Natural killer cell (primary cell): ENCODE data around the gene SCFD2. TPM values are rescaled to one million over a fixed set of nuclear protein-coding genes. Genes with fewer than 3 reads are reported as not detected.

Experiments
- ATAC-seq, 3 donors: fragments of 150-1000 bp in 2 of 3; fragments of 200-7000 bp in 1 of 3; cut with Tn5 transposase; 1 replicate in 1 of 3; 2 replicates in 2 of 3; pipeline ENCODE4 v1.10.0; 2021; ENCODE audit warnings: mild to moderate bottlenecking in 2 of 3, moderate library complexity in 2 of 3
- DNase-seq, 2 donors: peaks; one replicate each; pipeline versions ENCODE4 v3.0.0 to v3.0.0-alpha.2; 2013 to 2021; ENCODE audit warnings: mixed read lengths in 1 of 2
- H3K27ac ChIP-seq: one replicate; pipeline ENCODE4 v1.5.1; 2013; ENCODE audit warnings: mild to moderate bottlenecking, low read length
- H3K27me3 ChIP-seq: one replicate; pipeline ENCODE4 v1.6.1; 2013; ENCODE audit warnings: low read length; ENCODE audit not compliant: control insufficient read depth, insufficient read depth
- H3K36me3 ChIP-seq: one replicate; pipeline ENCODE4 v1.6.1; 2013; ENCODE audit warnings: low read length; ENCODE audit not compliant: control insufficient read depth, insufficient read depth
- H3K4me1 ChIP-seq: one replicate; pipeline ENCODE4 v1.6.1; 2013; ENCODE audit warnings: low read length; ENCODE audit not compliant: control insufficient read depth, insufficient read depth
- H3K4me3 ChIP-seq: one replicate; pipeline ENCODE4 v1.5.1; 2013; ENCODE audit warnings: low read length
- H3K9me3 ChIP-seq: one replicate; pipeline ENCODE4 v1.6.1; 2013; ENCODE audit warnings: low read length; ENCODE audit not compliant: control insufficient read depth, insufficient read depth
- H3K27ac Mint-ChIP-seq, 2 donors: one replicate each; pipeline ENCODE4 v1.8.0; 2022; ENCODE audit warnings: mild to moderate bottlenecking in 2 of 2, mixed read lengths in 2 of 2, moderate library complexity in 1 of 2
- H3K27me3 Mint-ChIP-seq, 2 donors: one replicate each; pipeline ENCODE4 v1.8.0; 2022; ENCODE audit warnings: low read depth in 2 of 2, mixed read lengths in 2 of 2
- H3K36me3 Mint-ChIP-seq: one replicate; pipeline ENCODE4 v1.8.0; 2022; ENCODE audit warnings: mixed read lengths
- H3K4me1 Mint-ChIP-seq, 2 donors: one replicate each; pipeline ENCODE4 v1.8.0; 2022; ENCODE audit warnings: mixed read lengths in 2 of 2
- H3K4me3 Mint-ChIP-seq: one replicate; pipeline ENCODE4 v1.8.0; 2022; ENCODE audit warnings: mild to moderate bottlenecking, moderate library complexity, mixed read lengths
- H3K9me3 Mint-ChIP-seq, 2 donors: one replicate each; pipeline ENCODE4 v1.8.0; 2022; ENCODE audit warnings: mixed read lengths in 2 of 2
- WGBS: methylation state at CpG from one replicate; pipeline ENCODE4 v1.1.7; 2013; ENCODE audit warnings: missing lambda C conversion rate; ENCODE audit not compliant: insufficient coverage; 5-methylcytosine and 5-hydroxymethylcytosine counted together
- intact Hi-C: fragments of 100-400 bp; cut with micrococcal nuclease; formaldehyde crosslinking; loops from one replicate; pipeline ENCODE4 v1.14.2; 2022
- total RNA-seq, 4 donors: library from RNA; stranded (reverse); fragments of 120-200 nt in 1 of 4; gene quantifications; one replicate each; pipeline versions ENCODE4 v1.2.3 to v1.2.4, GENCODE V29; 2013 to 2022
- TF ChIP-seq, protein P1 (sequence below): fragments of 200-600 bp; IDR thresholded peaks from one replicate; pipeline ENCODE4 v1.8.0; 2022; ENCODE audit warnings: antibody characterized with exemption

The SCFD2 gene
- total RNA-seq, 3 donors from 2014 or later (not counting 1 experiment from before 2014, with no cell fraction given): 26.4 to 29.4 (median 28.9) TPM

DNA sequence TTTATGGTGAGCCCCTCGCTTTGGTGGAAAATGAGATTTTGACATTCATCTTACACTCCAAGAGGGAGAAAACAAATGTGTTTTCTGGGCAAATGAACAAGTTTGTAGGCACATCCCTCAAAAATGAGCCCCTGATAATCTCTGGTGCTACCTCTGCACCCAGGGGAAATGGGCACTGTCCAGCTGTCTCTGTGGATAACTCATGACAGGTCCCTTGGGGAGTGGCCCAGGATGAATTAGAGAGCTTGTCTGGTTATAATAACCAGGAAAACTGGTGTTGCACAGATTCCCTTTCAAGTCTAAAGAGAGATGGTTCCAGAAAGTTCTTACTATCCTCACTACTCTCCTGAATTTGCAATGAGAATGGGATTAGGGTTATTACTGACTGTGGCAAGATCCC, 496.2 kb downstream of the SCFD2 start:
- H3K27ac ChIP-seq: no peak overlapping the region
- peaks cover 0 to 6% of the 10 kb centered on the region in 2 donors for H3K27me3 Mint-ChIP-seq
- H3K36me3 Mint-ChIP-seq: peaks cover 8% of the 10 kb centered on the region
- ATAC-seq (no peak), DNase-seq (no peak)
- H3K4me1 Mint-ChIP-seq: no peaks in the 10 kb centered on the region
- no peaks in the 10 kb centered on the region for H3K9me3 Mint-ChIP-seq
- intact Hi-C loops: no loop called here
- no peaks in the 10 kb centered on the region for H3K27me3 ChIP-seq
- no peak overlapping the region for H3K4me3 Mint-ChIP-seq
- H3K27ac Mint-ChIP-seq: no peak overlapping the region
- H3K9me3 ChIP-seq: no peaks in the 10 kb centered on the region
- no peaks in the 10 kb centered on the region for H3K4me1 ChIP-seq
- 86% methylated on average over 1 of the region's 1 CpG for WGBS
- TF ChIP-seq, protein P1, sequence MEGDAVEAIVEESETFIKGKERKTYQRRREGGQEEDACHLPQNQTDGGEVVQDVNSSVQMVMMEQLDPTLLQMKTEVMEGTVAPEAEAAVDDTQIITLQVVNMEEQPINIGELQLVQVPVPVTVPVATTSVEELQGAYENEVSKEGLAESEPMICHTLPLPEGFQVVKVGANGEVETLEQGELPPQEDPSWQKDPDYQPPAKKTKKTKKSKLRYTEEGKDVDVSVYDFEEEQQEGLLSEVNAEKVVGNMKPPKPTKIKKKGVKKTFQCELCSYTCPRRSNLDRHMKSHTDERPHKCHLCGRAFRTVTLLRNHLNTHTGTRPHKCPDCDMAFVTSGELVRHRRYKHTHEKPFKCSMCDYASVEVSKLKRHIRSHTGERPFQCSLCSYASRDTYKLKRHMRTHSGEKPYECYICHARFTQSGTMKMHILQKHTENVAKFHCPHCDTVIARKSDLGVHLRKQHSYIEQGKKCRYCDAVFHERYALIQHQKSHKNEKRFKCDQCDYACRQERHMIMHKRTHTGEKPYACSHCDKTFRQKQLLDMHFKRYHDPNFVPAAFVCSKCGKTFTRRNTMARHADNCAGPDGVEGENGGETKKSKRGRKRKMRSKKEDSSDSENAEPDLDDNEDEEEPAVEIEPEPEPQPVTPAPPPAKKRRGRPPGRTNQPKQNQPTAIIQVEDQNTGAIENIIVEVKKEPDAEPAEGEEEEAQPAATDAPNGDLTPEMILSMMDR: no peak
- H3K36me3 ChIP-seq: no peaks in the 10 kb centered on the region
- no peak overlapping the region for H3K4me3 ChIP-seq

DNA sequence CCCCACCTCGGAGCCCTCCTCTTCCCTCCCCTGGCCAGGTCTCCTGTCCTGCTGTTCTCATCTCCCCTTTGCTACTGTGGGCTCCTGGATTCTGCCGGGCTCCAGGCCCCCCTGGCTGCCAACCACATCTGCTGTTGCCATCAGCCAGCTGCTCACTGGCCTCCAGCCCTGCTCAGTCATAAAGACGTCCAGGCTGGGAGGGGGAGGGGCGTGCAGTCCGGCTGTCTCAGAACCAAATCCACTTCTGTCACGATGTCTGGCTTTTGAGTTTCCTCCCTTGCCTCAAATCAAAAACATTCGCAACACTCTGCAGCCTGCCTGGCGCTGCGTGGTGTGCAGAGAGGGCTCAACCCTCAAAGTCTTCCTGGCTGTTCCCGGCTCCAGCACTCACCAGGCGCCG, 496.7 kb downstream of the SCFD2 start:
- TF ChIP-seq, protein P1: no peak
- H3K9me3 Mint-ChIP-seq: no peaks in the 10 kb centered on the region
- ATAC-seq (no peak), DNase-seq (no peak)
- intact Hi-C loops: no loop called here
- H3K36me3 Mint-ChIP-seq: peaks cover 8% of the 10 kb centered on the region
- 90% methylated on average over 12 of the region's 12 CpGs for WGBS
- Histone ChIP-seq H3K9me3 (no peaks in the 10 kb centered on the region), H3K4me1 (no peaks in the 10 kb centered on the region), H3K36me3 (no peaks in the 10 kb centered on the region), H3K4me3 (no peak overlapping the region), H3K27ac (no peak overlapping the region), H3K27me3 (no peaks in the 10 kb centered on the region)
- H3K27ac Mint-ChIP-seq: no peak overlapping the region
- no peak overlapping the region for H3K4me3 Mint-ChIP-seq
- peaks cover 0 to 7% of the 10 kb centered on the region in 2 donors for H3K27me3 Mint-ChIP-seq
- H3K4me1 Mint-ChIP-seq: no peaks in the 10 kb centered on the region

- intact Hi-C loops: no loop called here
- Mint-ChIP-seq H3K27ac (no peak overlapping the region), H3K27me3 (peaks cover 6 to 16% of the 10 kb centered on the region in 2 donors), H3K4me1 (no peaks in the 10 kb centered on the region), H3K4me3 (no peak overlapping the region), H3K36me3 (peaks cover 8% of the 10 kb centered on the region), H3K9me3 (no peaks in the 10 kb centered on the region)
- peaks cover 2% of the 10 kb centered on the region for H3K27me3 ChIP-seq
- no peak overlapping the region for H3K4me3 ChIP-seq
- ATAC-seq: no peak
- no peaks in the 10 kb centered on the region for H3K9me3 ChIP-seq
- no peaks in the 10 kb centered on the region for H3K36me3 ChIP-seq
- no peak overlapping the region for H3K27ac ChIP-seq
- no peak for DNase-seq
- WGBS: 88% methylated on average over 6 of the region's 8 CpGs
- TF ChIP-seq, protein P1: no peak
- no peaks in the 10 kb centered on the region for H3K4me1 ChIP-seq
Observed at GRCh38 chr4:52868133-52868532, 497.7 kb downstream of the SCFD2 start.

DNA sequence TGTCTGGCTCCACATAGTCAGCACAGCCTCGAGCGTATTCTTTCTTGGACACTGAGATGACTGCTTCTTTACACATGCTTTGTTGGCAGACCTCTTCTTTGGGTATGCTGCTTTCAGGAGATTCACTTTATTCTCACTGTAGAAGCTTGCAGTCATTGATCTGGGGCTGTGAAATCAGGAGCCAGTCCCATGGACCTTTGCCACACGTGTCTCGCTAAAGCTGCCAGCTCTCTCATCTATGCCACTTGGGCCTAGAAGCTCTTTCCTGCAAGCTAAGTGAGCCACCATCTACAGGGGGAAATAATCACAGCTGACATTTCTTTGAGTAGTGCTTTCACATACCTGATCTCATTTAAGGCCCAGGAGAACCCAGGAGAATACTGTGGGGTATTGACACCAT, 498.7 kb downstream of the SCFD2 start:
- Histone ChIP-seq H3K9me3 (no peaks in the 10 kb centered on the region), H3K27me3 (peaks cover 8% of the 10 kb centered on the region), H3K27ac (no peak overlapping the region), H3K4me3 (no peak overlapping the region), H3K4me1 (peaks cover 7% of the 10 kb centered on the region), H3K36me3 (no peaks in the 10 kb centered on the region)
- Mint-ChIP-seq H3K9me3 (no peaks in the 10 kb centered on the region), H3K4me1 (peaks cover 0 to 4% of the 10 kb centered on the region in 2 donors), H3K4me3 (no peak overlapping the region), H3K27ac (no peak overlapping the region), H3K27me3 (peaks cover 7 to 18% of the 10 kb centered on the region in 2 donors), H3K36me3 (peaks cover under 1% of the 10 kb centered on the region)
- no peak for DNase-seq
- intact Hi-C loops: no loop called here
- no peak for ATAC-seq
- whole genome bisulfite sequencing: 96% methylated on average over 4 of the region's 4 CpGs
- TF ChIP-seq, protein P1: no peak
